HCT116 (cell line): Measurements from ENCODE around the gene MYO10. TPM values are rescaled to one million over a fixed set of nuclear protein-coding genes. Genes with fewer than 3 reads are reported as not detected.
"Not testable (repeated sequence)": the region's sequence is repeated elsewhere in the genome, so short reads cannot be mapped to it uniquely, and the experiment has no call there.

Source experiments
- ATAC-seq: fragments of 200-7000 bp; cut with Tn5 transposase; 2 replicates; pipeline ENCODE4 v1.9.1; 2020; ENCODE audit warnings: mild to moderate bottlenecking, moderate library complexity
- BruUV-seq: library from RNA; stranded (reverse); fragments of 400-500 nt; replicated peaks from 2 replicates; lab custom pipeline; 2021; lab: Mats Ljungman, UMichigan
- CTCF ChIA-PET: fragments of 300-600 bp; sonication (Branson Sonifier 250); formaldehyde crosslinking; loops from one replicate; lab custom pipeline; 2021; ENCODE audit warnings: antibody characterized with exemption; lab: Charles Lee
- POLR2A ChIA-PET: fragments of 300-600, 350-600 bp; sonication (Branson Sonifier 250); formaldehyde crosslinking; loops from one replicate; lab custom pipeline; 2021; ENCODE audit warnings: antibody characterized with exemption; lab: Charles Lee
- RAD21 ChIA-PET, 2 experiments: fragments of 300-600 bp; sonication (Branson Sonifier 250); formaldehyde crosslinking; loops; one replicate each; lab custom pipeline; 2023; ENCODE audit warnings: low total read pairs in 2 of 2; ENCODE audit not compliant: uncharacterized antibody in 2 of 2, unreplicated experiment in 2 of 2, low non-redundant PET in 1 of 2; lab: Charles Lee
- DNase-seq: peaks from one replicate; pipeline ENCODE4 v3.0.0-alpha.2; 2010; ENCODE audit warnings: low read depth, low spot score
- H2AFZ ChIP-seq: fragments of 200-600 bp; shearing (Covaris generic), sonication (generic); 2 replicates; pipeline ENCODE4 v1.6.1; 2017; ENCODE audit warnings: low read depth, mixed run types, mixed read lengths, antibody characterized with exemption, low read length; ENCODE audit not compliant: poor library complexity, severe bottlenecking
- H3K27ac ChIP-seq: 2 replicates; pipeline ENCODE4 v1.5.1; 2012; ENCODE audit warnings: low read depth, low read length
- H3K27me3 ChIP-seq: fragments of 200-600 bp; sonication (generic); 2 replicates; pipeline ENCODE4 v1.6.1; 2016; ENCODE audit warnings: mixed run types, low read length, mixed read lengths; ENCODE audit not compliant: insufficient read depth
- H3K36me3 ChIP-seq, 2 experiments: fragments of 200-500 bp in 1 of 2; fragments of 200-600 bp in 1 of 2; sonication (Bioruptor generic) in 1 of 2; sonication (generic) in 1 of 2; 2 replicates each; pipeline versions ENCODE4 v1.5.1 to v1.6.1; 2014 to 2016; ENCODE audit warnings: low read length in 2 of 2, inconsistent platforms in 1 of 2, mixed read lengths in 1 of 2, mixed run types in 1 of 2; ENCODE audit not compliant: insufficient read depth in 2 of 2, control insufficient read depth in 1 of 2
- H3K4me1 ChIP-seq, 2 experiments: fragments of 200-600 bp in 1 of 2; sonication (generic) in 1 of 2; 2 replicates each; pipeline versions ENCODE4 v1.5.1 to v1.6.1; 2012 to 2017; ENCODE audit warnings: low read length in 2 of 2, inconsistent platforms in 1 of 2, mild to moderate bottlenecking in 1 of 2, mixed read lengths in 1 of 2, mixed run types in 1 of 2, moderate library complexity in 1 of 2; ENCODE audit not compliant: insufficient read depth in 2 of 2, control insufficient read depth in 1 of 2
- H3K4me2 ChIP-seq: fragments of 200-600 bp; sonication (generic); 2 replicates; pipeline ENCODE4 v1.6.1; 2017; ENCODE audit warnings: mixed run types, low read length, mixed read lengths
- H3K4me3 ChIP-seq, 2 experiments: fragments of 200-600 bp in 1 of 2; sonication (generic) in 1 of 2; replicated peaks in 1 of 2; 2 replicates each; pipeline ENCODE4 v1.5.1; 2011 to 2016; ENCODE audit warnings: low read length in 2 of 2, control low read depth in 1 of 2, low read depth in 1 of 2, mild to moderate bottlenecking in 1 of 2, mixed read lengths in 1 of 2, mixed run types in 1 of 2
- H3K79me2 ChIP-seq: fragments of 200-600 bp; sonication (generic); 2 replicates; pipeline ENCODE4 v1.6.1; 2017; ENCODE audit warnings: mild to moderate bottlenecking, mixed run types, low read length, moderate library complexity, mixed read lengths; ENCODE audit not compliant: insufficient read depth
- H3K9ac ChIP-seq: fragments of 200-600 bp; sonication (generic); 2 replicates; pipeline ENCODE4 v1.6.1; 2016; ENCODE audit warnings: low read length, mixed read lengths
- H3K9me2 ChIP-seq: fragments of 200-600 bp; sonication (generic), shearing (Covaris generic); 2 replicates; pipeline ENCODE4 v1.6.1; 2017; ENCODE audit warnings: mixed run types, mild to moderate bottlenecking, moderate library complexity; ENCODE audit not compliant: insufficient read depth
- H3K9me3 ChIP-seq, 2 experiments: fragments of 200-500 bp in 1 of 2; fragments of 200-600 bp in 1 of 2; sonication (Bioruptor generic) in 1 of 2; sonication (generic) in 1 of 2; 2 replicates each; pipeline ENCODE4 v1.6.1; 2014 to 2017; ENCODE audit warnings: low read length in 2 of 2, mixed read lengths in 2 of 2, inconsistent platforms in 1 of 2, low read depth in 1 of 2, mild to moderate bottlenecking in 1 of 2, mixed run types in 1 of 2, moderate library complexity in 1 of 2; ENCODE audit not compliant: control insufficient read depth in 1 of 2, insufficient read depth in 1 of 2
- H4K20me1 ChIP-seq: fragments of 200-600 bp; sonication (generic), shearing (Covaris generic); 2 replicates; pipeline ENCODE4 v1.6.1; 2017; ENCODE audit warnings: mixed run types, mild to moderate bottlenecking, moderate library complexity; ENCODE audit not compliant: insufficient read depth
- CBX3 ChIP-seq: IDR thresholded peaks from 2 replicates; pipeline ENCODE4 v1.6.1; 2012; ENCODE audit warnings: low read depth
- EGR1 ChIP-seq: IDR thresholded peaks from 2 replicates; pipeline ENCODE4 v1.6.1; 2012; ENCODE audit warnings: low read depth
- ELF1 ChIP-seq: IDR thresholded peaks from 2 replicates; pipeline ENCODE4 v1.6.1; 2012; ENCODE audit warnings: low read depth, borderline replicate concordance
- JUND ChIP-seq: IDR thresholded peaks from 2 replicates; pipeline ENCODE4 v1.6.1; 2012
- POLR2A ChIP-seq: IDR thresholded peaks from 2 replicates; pipeline ENCODE4 v1.7.0; 2011; ENCODE audit warnings: borderline replicate concordance; ENCODE audit not compliant: insufficient read depth, insufficient read length; ENCODE audit errors: extremely low read depth
- RAD21 ChIP-seq: IDR thresholded peaks from 2 replicates; pipeline ENCODE4 v1.6.1; 2012; ENCODE audit warnings: low read depth, mild to moderate bottlenecking
- SIN3A ChIP-seq: IDR thresholded peaks from 2 replicates; pipeline ENCODE4 v1.6.1; 2012; ENCODE audit warnings: low read depth
- TCF7L2 ChIP-seq: IDR thresholded peaks from 2 replicates; pipeline ENCODE4 v1.7.0; 2011; ENCODE audit warnings: borderline replicate concordance, inconsistent platforms; ENCODE audit not compliant: insufficient read depth, insufficient read length; ENCODE audit errors: extremely low read depth
- YY1 ChIP-seq: IDR thresholded peaks from 2 replicates; pipeline ENCODE4 v1.6.1; 2011; ENCODE audit warnings: low read length, low read depth, moderate library complexity, mild to moderate bottlenecking; ENCODE audit not compliant: insufficient replicate concordance; ENCODE audit errors: extremely low read depth
- ZFX ChIP-seq: fragments of 450-650 bp; IDR thresholded peaks from 2 replicates; pipeline ENCODE4 v1.6.1; 2017
- ZNF274 ChIP-seq: fragments of 200-500 bp; sonication (Bioruptor generic); IDR thresholded peaks from 2 replicates; pipeline ENCODE4 v1.6.1; 2014; ENCODE audit warnings: mild to moderate bottlenecking, low read depth, low read length, inconsistent platforms
- intact Hi-C: fragments of 100-400 bp; cut with micrococcal nuclease; formaldehyde crosslinking; loops from 2 replicates; pipeline ENCODE4 v1.10.0; 2022
- total RNA-seq: library from RNA; stranded (reverse); gene quantifications from one replicate; pipeline ENCODE4 v1.2.1, GENCODE V29; 2021; ENCODE audit not compliant: unreplicated experiment
- TF ChIP-seq, protein P1 (sequence below): IDR thresholded peaks from 2 replicates; pipeline ENCODE4 v1.6.1; 2012
- TF ChIP-seq, protein P2 (sequence below), 3 experiments: fragments of 200-600 bp in 1 of 3; sonication (generic) in 1 of 3; IDR thresholded peaks in 2 of 3; conservative IDR thresholded peaks in 1 of 3; 2 replicates each; pipeline ENCODE4 v1.5.1; 2012 to 2017; ENCODE audit warnings: low read depth in 2 of 3, low read length in 2 of 3, antibody characterized with exemption in 1 of 3, borderline replicate concordance in 1 of 3, control low read depth in 1 of 3, mild to moderate bottlenecking in 1 of 3, mixed read lengths in 1 of 3, mixed run types in 1 of 3, moderate library complexity in 1 of 3; ENCODE audit not compliant: insufficient read depth in 1 of 3

The MYO10 gene
- total RNA-seq, 1 experiment from 2014 or later = 34.9 TPM

DNA sequence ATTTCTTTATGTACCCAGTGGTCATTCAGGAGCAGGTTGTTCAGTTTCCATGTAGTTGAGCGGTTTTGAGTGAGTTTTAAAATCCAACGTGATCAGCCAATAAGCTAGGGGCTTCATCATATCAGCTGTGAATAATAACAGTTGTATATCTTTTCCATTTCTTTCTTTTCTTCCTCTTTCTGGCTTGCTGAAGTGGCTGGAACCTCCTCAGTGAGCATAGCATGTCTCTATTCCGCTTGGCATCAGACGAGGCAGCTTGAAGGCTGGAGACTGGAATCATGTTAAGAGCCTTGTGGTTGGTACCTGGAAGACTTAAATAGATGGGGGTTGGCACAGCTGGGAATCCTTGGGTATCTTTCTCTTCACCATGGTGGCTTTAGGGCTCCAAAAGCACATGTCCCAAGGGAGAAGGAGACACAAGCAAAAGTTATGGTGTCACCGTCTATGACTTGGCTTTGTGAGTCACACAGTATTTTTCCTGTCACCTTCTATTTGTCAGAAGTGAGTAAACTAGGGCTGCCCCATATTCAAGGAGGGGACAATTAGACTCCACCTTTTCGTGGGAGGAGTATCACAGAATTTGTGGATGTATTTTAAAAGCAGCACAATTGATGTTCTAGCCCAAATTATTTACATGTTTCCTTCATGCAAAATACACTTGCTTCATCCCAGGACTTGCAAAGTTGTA, 281.3 kb downstream of the MYO10 start (continued):
- no peak for TF ChIP-seq SIN3A
- TF ChIP-seq RAD21 = no peak
- no peak for TF ChIP-seq POLR2A
- no peak for TF ChIP-seq TCF7L2
- TF ChIP-seq ZFX = no peak
- no peak for TF ChIP-seq CBX3
- TF ChIP-seq ZNF274 = no peak

GRCh38 chr5:16648739-16649138, 287.3 kb downstream of the MYO10 start:
- H3K4me1 ChIP-seq, RAD21 ChIA-PET, H3K4me3 ChIP-seq, H3K36me3 ChIP-seq, CTCF ChIA-PET, DNase-seq, H3K27me3 ChIP-seq, H3K4me2 ChIP-seq, BruUV-seq, H3K9me2 ChIP-seq, H4K20me1 ChIP-seq, H2AFZ ChIP-seq, H3K27ac ChIP-seq, H3K9me3 ChIP-seq, H3K9ac ChIP-seq, POLR2A ChIA-PET, intact Hi-C loops, ATAC-seq, H3K79me2 ChIP-seq: not testable (repeated sequence)

DNA sequence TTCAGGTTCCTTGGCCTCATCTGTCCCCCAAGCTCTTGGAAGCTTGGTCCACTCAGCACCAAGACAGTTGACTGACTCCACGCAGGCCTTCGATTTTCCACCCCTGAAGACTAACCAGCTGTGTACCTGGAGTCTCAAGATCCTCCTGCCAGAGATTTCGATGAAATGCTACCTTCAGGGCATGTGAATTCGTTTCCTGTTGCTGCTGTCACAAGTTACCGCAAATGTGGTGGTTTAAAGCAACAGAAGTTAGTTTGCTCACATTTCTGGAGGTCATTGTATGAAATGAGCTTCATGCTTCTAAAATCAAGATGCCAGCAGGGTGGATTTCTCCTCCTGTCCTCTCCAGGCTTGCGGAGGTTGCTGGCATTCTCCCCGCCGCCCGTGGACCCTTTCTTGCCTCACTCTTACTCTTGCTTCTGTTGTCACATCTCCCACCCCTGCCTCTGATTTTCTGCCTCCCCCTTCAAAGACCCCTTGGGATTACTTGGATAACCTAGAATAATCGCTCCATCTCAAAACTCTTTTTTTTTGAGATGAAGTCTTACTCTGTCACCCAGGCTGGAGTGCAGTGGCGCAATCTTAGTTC, 291.7 kb downstream of the MYO10 start:
- Histone ChIP-seq H4K20me1 (no peaks in the 10 kb centered on the region), H3K4me2 (no peak overlapping the region), H3K9me2 (no peaks in the 10 kb centered on the region), H3K36me3 (no peaks in the 10 kb centered on the region), H3K9me3 (no peaks in the 10 kb centered on the region), H3K4me3 (no peak overlapping the region), H3K27ac (no peak overlapping the region), H3K79me2 (no peaks in the 10 kb centered on the region), H3K4me1 (no peaks in the 10 kb centered on the region), H3K9ac (no peak overlapping the region), H3K27me3 (peaks cover 2% of the 10 kb centered on the region), H2AFZ (no peak overlapping the region)
- intact Hi-C loops = no loop called here
- RAD21 ChIA-PET = no interaction called here
- no TSS peak for BruUV-seq
- CTCF ChIA-PET = no interaction called here
- ATAC-seq = no peak
- DNase-seq = no peak
- POLR2A ChIA-PET = no interaction called here
- TF ChIP-seq YY1 (no peak), ZNF274 (no peak), EGR1 (no peak), SIN3A (no peak), JUND (no peak), ELF1 (no peak), ZFX (no peak)
- TF ChIP-seq, protein P1, sequence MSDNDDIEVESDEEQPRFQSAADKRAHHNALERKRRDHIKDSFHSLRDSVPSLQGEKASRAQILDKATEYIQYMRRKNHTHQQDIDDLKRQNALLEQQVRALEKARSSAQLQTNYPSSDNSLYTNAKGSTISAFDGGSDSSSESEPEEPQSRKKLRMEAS = no peak
- TF ChIP-seq, protein P2, sequence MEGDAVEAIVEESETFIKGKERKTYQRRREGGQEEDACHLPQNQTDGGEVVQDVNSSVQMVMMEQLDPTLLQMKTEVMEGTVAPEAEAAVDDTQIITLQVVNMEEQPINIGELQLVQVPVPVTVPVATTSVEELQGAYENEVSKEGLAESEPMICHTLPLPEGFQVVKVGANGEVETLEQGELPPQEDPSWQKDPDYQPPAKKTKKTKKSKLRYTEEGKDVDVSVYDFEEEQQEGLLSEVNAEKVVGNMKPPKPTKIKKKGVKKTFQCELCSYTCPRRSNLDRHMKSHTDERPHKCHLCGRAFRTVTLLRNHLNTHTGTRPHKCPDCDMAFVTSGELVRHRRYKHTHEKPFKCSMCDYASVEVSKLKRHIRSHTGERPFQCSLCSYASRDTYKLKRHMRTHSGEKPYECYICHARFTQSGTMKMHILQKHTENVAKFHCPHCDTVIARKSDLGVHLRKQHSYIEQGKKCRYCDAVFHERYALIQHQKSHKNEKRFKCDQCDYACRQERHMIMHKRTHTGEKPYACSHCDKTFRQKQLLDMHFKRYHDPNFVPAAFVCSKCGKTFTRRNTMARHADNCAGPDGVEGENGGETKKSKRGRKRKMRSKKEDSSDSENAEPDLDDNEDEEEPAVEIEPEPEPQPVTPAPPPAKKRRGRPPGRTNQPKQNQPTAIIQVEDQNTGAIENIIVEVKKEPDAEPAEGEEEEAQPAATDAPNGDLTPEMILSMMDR (IDR thresholded peaks at IDR 0.05 in 2 of 3, conservative IDR thresholded peaks at IDR 0.05 in 1 of 3; ENCODE audit: borderline replicate concordance in 1 of 3, insufficient read depth in 1 of 3, low read depth in 2 of 3, low read length in 2 of 3) = no peak
